ENCODE results near the gene SIAH1. TPM values are rescaled to one million over a fixed set of nuclear protein-coding genes. Genes with fewer than 3 reads are reported as not detected.

Gene SIAH1
- total RNA-seq, 1 experiment from 2014 or later: 29.9 TPM

- DNase-seq (ENCODE audit: low spot score) (no peak), ATAC-seq (no peak)
- POLR2A ChIA-PET: no interaction called here
- Mint-ChIP-seq H3K27ac (no peak overlapping the region), H3K4me1 (peaks cover 25% of the 10 kb centered on the region), H3K4me3 (no peak overlapping the region), H3K36me3 (peaks cover 11% of the 10 kb centered on the region), H3K27me3 (ENCODE audit: low read depth) (no peaks in the 10 kb centered on the region), H3K9me3 (no peaks in the 10 kb centered on the region)
- TF ChIP-seq MXD4 (CRISPR knock-in tag; IDR thresholded peaks at IDR 0.05; ENCODE audit: borderline replicate concordance): no peak
- TF ChIP-seq SOX15 (CRISPR knock-in tag; IDR thresholded peaks at IDR 0.05): no peak
- TF ChIP-seq ATF3 (CRISPR knock-in tag; conservative IDR thresholded peaks at IDR 0.05): no peak
- TF ChIP-seq PRDM15 (CRISPR knock-in tag; IDR thresholded peaks at IDR 0.05): no peak
- TF ChIP-seq E2F5 (CRISPR knock-in tag; IDR thresholded peaks at IDR 0.05): no peak
- TF ChIP-seq USF2 (CRISPR knock-in tag; IDR thresholded peaks at IDR 0.05): no peak
- no peak for TF ChIP-seq HMGXB4 (CRISPR knock-in tag; IDR thresholded peaks at IDR 0.05)
- no peak for TF ChIP-seq ZBTB21 (CRISPR knock-in tag; IDR thresholded peaks at IDR 0.05; ENCODE audit: borderline replicate concordance)
- no peak for TF ChIP-seq HMGA2 (CRISPR knock-in tag; IDR thresholded peaks at IDR 0.05)
- no peak for TF ChIP-seq CREB1 (CRISPR knock-in tag; IDR thresholded peaks at IDR 0.05)
- TF ChIP-seq ZSCAN18 (CRISPR knock-in tag; IDR thresholded peaks at IDR 0.05): no peak
- no peak for TF ChIP-seq ZNF423 (CRISPR knock-in tag; IDR thresholded peaks at IDR 0.05)
- no peak for TF ChIP-seq ZNF425 (CRISPR knock-in tag; conservative IDR thresholded peaks at IDR 0.05)
- CTCF ChIA-PET: no interaction called here
These were observed 54.9 kb downstream of the SIAH1 start for GRCh38 chr16:48330189-48330840.

All from WTC11 (cell line).